Activated CD8-positive, alpha-beta memory T cell treated with anti-CD3 and anti-CD28 coated beads for 48 hours (primary cell): ENCODE data around the gene ARHGEF26.
A peak's percentile ranks its signal among the peaks of the same experiment; 100 is the strongest.

Experiments used
- DNase-seq, 3 experiments: peaks; one replicate each; pipeline ENCODE4 v3.0.0-alpha.2; 2020; ENCODE audit warnings: low read depth in 2 of 3, low spot score in 2 of 3

The ARHGEF26 gene

DNA sequence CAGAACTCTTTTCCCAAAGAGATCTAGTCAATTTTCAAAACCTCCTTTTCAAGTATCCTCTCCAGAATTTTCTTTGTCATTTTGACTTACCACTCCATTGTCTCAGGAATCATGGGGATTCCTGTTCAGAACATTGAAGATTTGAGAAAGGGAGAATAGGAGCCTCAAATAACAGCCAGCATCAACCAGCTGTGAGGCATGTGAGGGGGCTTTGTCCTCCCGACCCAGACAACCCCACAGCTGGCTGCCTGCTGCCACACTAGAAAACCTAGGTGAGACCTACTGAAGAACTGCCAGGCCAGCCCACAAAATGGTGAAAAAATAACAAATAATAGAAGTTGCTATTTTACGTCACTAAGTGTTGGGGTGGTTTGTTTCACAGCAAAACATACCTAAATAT, 5.9 kb upstream of the ARHGEF26 start:
- no peak for DNase-seq

- DNase-seq, result no peak
Measured at GRCh38 chr3:154119951-154120350, 1.2 kb upstream of the ARHGEF26 start.

- DNase-seq, result peak in 1 of 3 experiments; percentile 0
Measured at GRCh38 chr3:154121701-154122551, 736 bp downstream of the ARHGEF26 start.

- no peak for DNase-seq
Measured at GRCh38 chr3:154122552-154122911, 1.3 kb downstream of the ARHGEF26 start.

DNA sequence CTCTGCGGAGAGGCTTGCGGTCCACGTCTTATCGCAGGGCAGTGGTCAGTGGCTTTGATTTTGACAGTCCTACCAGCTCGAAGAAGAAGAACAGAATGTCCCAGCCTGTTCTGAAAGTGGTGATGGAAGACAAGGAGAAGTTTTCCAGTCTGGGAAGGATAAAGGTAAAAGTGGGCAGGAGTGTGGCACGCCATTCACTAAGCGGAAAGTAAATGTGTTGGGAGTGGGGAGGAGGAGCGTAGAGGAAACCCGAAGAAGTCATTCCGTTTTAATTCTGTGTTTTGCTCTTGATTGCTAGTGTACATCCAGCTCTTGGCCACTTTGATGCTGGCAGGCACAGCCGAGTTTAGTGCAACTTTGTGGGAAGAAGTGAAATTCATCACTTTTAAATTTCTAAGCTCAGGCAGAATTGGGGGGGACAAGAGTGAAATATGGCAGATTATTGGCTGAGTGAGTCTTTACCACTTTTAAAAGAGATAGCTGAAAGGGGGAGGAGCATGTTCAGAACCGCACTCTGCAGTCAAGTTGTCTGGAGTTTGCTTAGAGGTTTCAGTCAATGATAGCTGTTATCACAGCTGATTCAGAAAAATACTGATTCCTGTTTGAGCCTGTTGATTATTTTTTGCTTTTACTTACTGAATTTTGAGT, 1.8 kb downstream of the ARHGEF26 start:
- DNase-seq, result no peak

- no peak for DNase-seq
Measured at GRCh38 chr3:154123906-154124305, 2.7 kb downstream of the ARHGEF26 start.

GRCh38 chr3:154125378-154126030, 4.3 kb downstream of the ARHGEF26 start:
- DNase-seq, result no peak

- DNase-seq, result no peak
Measured at GRCh38 chr3:154126651-154127050, 5.5 kb downstream of the ARHGEF26 start.

DNA sequence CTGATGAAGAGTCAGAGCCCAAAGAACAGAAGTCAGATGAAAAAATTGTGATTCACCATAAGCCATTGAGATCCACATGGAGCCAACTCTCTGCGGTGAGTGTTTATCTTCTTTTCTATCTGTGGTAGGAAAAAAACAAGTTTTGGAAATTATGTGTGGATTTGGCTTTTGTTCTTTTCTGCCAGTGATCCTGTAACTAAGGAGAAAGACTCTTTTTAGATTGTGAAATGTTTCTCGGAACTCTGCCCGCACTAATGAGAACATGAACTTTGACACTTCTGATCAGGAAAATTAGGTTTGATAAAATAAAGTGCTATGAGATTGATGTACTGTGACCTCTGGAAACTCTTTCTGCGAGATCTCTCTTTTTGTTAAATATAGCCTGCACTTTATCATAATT, 8.4 kb downstream of the ARHGEF26 start:
- DNase-seq, result no peak

DNA sequence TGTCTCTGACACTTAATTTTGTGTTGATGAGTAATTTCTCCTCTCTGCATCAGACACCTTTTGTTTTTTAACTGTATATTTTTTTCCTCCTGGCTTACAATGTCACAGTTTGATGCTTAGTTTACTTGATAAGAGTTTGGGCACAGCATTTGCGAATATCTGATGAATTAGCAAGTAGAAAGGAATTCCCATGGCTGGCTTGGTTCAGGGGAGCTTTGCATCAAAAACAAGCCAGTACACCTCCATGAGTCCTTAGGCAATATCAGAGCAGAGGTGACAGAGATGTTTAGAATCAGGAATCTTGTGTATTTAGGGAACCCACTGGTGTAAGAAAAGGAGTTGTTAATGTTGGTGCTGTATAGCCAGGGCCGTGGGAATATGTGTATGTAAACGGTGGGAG, 9.3 kb downstream of the ARHGEF26 start:
- DNase-seq, result no peak

- DNase-seq, result no peak
Measured at GRCh38 chr3:154131830-154132229, 10.6 kb downstream of the ARHGEF26 start.

DNA sequence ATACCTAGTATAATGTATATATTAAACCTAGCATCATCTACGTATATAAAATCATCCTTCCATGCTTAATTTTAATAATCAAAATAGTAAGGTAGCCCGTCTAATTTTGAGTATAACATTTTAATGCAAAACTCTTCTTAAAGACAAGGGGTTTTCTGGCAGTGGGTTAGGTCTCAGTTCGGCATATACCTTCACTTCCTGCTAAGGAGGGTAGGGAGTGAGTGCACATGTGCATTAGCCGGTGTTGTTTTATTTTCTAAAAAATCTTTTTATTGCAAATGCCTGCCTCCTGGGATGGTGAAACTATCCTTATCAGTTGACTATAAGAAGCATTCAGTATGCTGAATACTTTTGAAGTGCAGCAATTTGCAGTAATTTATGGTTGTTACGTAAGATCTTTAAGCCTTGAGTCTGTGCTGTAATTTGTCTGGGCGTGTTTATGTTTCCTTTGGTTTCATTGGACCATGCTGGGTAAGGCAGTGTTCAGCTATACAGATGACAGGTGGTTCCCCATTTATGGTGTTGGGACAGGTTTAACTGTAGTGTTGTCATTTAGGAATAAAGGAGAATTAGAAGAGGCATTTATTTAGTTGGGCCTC, 11.7 kb downstream of the ARHGEF26 start:
- DNase-seq, result no peak

GRCh38 chr3:154135511-154136173, 14.5 kb downstream of the ARHGEF26 start:
- DNase-seq, result no peak

DNA sequence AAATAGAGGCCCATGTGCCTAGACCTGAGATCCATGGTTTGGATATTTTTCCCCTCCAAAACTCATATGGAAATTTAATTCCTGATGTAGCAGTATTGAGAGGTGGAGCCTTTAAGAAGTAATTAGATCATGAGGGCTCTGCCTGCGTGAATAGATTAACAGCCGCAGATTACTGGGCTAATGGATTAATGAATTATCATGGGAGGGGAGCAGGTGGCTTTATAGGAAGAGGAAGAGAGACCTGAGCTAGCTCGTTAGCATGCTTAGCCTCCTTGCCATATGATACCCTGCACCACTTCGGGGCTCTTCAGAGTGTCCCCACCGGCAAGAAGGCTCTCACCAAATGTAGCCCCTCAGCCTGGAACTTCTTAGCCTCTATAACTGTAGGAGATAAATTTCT, 15.8 kb downstream of the ARHGEF26 start:
- DNase-seq, result no peak

DNA sequence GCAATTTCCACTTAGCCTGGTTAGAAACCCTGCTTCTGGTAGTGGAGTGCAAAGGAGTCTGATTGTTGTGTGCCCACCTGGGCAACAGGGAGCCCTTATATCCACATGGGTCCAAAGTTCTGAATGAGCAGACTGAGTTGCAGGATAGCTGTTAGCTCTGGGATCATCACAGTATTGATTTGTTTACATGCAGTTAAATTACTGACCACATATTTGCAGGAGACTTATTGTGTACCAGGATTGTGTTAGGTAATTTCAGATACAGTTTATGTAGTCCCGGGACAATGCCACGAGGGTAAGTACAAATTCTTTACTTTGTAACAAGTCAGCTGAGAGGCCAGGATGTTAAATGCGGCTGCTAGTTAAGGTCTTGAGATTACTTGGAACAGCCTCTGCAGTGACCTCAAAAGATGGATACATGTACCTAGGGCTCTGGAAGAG, 18.8 kb downstream of the ARHGEF26 start:
- DNase-seq, result no peak

- no peak for DNase-seq
Measured at GRCh38 chr3:154142608-154143007, 21.4 kb downstream of the ARHGEF26 start.

DNA sequence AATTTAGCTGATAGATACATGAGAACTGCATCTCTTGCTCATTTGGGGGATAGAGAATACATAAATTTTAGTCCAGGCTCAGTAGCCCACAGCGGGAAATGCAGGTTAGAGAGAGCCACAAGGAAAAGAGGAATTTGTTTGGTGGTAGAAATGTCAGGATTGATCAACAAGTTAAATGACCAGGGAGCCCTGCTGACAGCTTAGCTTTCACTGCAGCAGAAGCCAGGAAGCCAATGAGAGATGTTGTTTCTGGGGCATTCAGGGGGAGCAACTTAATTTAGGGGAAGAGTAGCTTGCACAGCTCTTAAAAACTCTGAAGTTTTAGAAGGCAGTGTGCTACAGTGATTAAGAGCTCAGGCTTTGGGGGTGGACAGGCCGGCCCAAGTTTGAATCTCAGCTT, 22.7 kb downstream of the ARHGEF26 start:
- no peak for DNase-seq

DNA sequence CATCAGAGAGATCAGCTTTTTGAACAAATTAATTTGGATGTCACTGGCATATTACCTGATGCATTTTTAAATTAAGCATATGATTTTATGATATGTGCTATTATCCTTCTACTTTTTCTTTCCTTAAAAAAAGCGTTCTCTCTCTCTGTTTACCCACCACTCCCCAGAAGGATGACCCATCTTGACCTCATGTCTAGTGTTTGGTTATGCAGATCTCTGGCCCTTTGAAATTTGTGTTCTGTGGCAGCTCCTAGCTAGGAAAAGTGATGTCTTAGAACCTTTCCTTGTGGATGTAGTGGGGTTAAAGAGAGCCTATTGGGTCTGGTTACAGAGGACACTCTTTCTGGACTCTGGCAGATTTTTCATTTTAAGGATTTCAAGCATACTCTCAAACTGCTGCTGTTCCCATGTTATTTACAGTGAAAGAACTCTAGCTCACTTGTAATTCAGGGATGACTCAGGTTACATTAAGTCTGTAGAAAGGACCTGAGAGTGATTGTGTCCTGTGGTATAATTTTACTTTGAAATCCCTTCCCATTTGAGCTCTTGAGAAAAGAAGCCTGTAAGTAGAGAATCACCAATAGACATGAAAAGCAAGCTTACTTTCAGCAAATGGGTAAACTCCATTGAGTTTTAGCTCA, 23.8 kb downstream of the ARHGEF26 start:
- no peak for DNase-seq

DNA sequence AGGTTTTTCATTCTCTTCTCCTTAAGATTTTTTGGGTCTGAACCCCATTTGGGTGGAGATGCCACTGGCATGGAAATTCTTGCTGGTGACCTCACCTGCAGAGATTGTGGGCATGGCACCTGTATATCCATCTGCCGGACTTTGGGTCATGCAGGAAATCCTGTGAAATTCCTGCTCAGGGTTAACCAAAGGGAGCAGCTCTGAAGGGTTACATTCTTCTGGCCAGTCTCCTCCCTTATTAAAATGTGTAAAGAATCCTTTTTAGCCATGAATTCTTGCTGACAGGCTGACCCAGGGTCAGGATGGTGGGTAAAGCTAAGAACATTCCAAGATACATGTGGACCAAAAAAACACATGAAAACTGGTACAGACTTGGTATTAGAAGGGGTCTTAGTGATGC, 27.4 kb downstream of the ARHGEF26 start:
- DNase-seq, result no peak

- DNase-seq, result no peak
Measured at GRCh38 chr3:154149286-154149685, 28.1 kb downstream of the ARHGEF26 start.

GRCh38 chr3:154151969-154152368, 30.8 kb downstream of the ARHGEF26 start:
- no peak for DNase-seq
